HG03159 (cell line): Measurements from ENCODE around the gene NPW.

ENCODE experiments used
- ATAC-seq: cut with Tn5 transposase; IDR thresholded peaks from one replicate; pipeline ENCODE4 v1.9.1; 2021; ENCODE audit warnings: mild to moderate bottlenecking, moderate library complexity; ENCODE audit not compliant: unreplicated experiment

NPW gene

DNA sequence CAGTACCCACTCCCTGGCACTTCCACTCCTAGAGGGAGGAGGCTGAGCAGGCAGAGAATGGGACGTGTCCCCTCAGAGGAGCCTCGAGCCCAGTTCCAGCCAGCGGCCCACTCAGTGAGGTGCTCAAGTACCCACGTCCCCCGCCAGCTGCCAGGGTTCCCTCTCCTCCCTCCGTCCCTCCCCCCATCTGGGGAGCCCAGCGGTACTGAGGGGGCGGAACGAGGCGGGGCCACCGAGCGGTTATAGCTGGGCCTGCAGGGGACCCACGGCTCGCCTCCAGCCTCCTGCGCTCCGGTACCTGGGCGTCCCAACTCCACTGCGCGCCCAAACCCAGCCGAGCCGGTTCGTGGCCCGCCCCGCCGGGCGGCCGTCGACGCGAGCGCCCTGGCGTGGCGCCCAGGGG, at the start of gene NPW:
Gene NPW (plus strand): TSS at position 268 of the 403 bp plus-strand sequence.
- ATAC-seq, result no peak

DNA sequence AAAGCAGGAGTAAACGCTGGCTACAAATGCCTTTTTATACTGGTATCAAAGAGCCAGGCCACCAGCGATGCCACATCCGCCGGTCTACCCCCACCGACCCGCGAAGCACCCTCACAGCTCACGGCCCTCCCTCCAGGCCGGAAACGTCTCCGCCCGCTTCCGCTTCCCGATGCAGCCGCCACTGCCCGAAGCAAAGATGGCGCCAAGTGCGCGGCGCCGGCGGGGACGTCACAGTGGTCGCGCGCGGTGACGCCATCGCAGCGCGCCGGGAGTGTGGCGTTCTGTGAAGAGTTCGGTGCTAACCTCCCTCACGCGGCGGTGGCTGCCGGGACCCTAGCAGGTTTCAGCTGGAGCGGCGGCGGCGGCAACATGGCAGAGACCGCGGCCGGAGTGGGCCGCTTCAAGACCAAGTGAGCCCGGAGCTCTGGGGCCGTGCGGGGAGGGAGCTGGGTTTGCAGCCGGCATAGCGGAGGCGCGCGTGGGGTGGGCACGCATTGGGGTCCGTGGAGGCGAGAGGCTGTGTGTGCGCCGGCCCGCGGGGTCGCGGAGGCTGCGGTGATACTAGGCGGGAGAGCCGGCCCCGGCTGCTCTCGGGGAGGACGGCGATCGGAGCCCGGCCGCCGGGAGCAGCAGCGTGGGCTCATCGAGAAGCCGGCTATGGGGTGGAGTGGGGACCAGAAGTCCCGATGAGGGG, 47.6 kb upstream of the NPW start, which contains the start of gene TBL3:
Gene TBL3 (plus strand): TSS at position 258 of the 694 bp plus-strand sequence. CDS start 112 bp downstream, at position 370.
- ATAC-seq, result peak; percentile 80

DNA sequence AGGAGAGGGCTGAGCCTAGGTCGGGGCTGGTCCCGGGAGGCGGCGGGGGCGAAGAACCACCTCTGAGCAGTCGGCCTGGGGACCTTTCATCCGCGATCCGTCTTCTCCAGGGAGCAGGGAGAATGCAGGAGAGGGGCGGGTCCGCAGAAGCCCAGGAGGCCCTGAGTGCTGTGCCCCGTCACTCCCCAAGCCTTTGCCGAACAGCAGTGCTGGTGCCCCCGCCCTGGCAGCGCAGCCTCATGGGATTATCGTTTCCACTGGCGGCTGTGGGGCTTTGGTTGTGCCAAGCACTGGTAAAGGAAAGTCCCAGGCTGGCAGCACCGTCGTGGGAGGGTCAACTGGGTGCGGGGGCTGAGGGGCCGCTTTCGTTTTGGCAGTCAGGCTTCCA, 47.1 kb upstream of the NPW start:
- no peak for ATAC-seq

DNA sequence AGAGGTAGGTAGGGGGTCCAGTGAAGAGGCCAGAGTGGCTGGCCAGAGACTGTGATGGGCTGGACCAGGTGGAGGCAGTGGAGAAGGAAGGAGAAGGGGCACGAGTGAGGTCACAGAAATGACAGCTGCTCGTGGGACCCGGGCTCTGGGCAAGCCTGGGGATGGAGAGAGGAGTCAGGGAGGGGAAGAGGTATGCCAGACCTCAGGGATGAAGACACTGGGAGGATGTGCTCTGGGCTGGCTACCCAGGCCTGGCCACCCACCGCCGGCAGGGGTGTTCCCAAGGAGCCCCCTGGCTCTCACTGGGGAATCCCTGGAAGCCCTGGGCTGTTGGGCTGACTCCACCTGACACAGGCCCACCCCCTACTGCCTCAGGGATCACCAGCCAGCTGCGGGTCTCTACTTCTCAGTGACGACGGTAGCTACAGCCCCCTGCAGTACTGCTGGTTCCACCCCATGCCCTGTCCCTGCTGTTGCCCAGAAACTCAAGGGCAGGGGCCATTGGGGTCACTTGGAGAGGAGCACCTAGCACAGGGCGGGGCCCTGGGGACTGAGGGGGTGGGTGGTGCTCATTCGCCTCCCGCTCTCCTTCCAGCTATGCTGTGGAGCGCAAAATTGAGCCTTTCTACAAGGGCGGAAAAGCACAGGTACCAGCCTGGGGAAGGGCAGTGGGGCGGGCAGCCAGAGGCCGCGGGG, 46.0 kb upstream of the NPW start:
- no peak for ATAC-seq

DNA sequence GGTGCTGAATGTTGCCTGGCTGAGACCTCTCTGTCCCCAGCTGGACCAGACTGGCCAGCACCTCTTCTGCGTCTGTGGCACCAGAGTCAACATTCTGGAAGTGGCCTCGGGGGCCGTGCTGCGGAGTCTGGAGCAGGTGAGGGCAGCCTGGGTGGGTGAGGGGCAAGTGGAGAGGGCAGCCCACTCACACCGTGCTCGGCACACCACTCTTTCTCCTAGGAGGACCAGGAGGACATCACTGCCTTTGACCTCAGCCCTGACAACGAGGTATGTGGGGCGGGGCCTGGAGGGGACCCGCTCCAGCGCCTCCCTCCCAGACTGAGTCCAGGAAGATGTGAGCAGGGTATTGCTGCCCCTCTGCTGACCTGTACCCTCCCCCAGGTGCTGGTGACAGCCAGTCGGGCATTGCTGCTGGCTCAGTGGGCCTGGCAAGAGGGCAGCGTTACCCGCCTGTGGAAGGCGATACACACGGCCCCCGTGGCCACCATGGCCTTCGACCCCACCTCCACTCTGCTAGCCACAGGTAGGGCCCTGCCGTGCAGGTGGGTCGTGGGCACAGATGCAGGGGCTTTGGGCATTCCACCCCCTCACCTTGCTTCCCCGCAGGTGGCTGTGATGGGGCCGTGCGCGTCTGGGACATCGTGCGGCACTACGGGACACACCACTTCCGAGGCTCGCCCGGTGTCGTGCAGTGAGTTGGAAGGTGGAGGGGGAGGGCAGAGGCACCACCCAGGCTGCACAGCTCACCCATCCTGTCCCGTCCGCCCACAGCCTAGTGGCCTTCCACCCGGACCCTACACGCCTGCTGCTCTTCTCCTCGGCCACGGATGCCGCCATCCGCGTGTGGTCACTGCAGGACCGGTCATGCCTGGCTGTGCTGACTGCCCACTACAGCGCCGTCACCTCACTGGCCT, 45.2 kb upstream of the NPW start:
- no peak for ATAC-seq

DNA sequence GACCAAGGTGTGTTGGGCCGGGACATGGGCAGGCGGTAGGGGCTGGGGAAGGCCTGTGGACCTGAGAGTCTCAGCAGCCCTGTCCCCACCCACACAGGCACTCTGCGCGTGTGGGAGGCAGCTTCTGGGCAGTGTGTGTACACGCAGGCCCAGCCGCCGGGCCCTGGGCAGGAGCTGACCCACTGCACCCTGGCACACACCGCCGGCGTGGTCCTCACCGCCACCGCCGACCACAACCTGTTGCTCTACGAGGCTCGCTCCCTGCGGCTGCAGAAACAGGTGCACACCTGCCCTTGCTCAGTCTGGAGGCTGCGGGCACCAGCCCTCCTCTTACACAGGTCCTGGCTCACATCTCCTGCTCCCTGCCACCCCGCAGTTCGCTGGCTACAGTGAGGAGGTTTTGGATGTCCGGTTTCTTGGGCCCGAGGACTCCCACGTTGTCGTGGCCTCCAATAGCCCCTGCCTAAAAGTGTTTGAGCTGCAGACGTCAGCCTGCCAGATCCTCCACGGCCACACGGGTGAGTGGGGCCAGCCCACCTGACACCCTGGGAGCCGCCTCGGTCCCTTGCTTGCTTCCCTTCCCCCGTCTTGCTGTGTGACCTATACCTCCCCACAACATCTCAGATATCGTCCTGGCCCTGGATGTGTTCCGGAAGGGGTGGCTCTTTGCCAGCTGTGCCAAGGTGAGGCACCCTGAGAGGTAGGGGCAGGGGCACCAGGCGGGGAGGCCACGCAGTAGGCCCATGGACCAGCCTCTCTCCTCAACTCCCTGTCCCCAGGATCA, 44.0 kb upstream of the NPW start:
- no peak for ATAC-seq

DNA sequence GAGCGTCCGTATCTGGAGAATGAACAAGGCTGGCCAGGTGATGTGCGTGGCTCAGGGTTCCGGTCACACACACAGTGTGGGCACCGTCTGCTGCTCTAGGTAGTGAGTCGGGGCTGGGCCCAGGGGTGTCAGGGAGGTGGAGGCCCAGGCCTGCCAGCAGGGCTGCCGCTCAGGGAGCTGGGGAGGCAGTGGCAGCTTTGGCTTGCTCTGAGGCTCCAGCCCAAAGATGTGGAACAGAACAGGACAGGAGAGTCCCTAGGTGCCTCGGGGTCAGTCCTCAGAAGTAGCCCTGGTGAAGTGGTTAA, 43.4 kb upstream of the NPW start:
- ATAC-seq, result no peak

DNA sequence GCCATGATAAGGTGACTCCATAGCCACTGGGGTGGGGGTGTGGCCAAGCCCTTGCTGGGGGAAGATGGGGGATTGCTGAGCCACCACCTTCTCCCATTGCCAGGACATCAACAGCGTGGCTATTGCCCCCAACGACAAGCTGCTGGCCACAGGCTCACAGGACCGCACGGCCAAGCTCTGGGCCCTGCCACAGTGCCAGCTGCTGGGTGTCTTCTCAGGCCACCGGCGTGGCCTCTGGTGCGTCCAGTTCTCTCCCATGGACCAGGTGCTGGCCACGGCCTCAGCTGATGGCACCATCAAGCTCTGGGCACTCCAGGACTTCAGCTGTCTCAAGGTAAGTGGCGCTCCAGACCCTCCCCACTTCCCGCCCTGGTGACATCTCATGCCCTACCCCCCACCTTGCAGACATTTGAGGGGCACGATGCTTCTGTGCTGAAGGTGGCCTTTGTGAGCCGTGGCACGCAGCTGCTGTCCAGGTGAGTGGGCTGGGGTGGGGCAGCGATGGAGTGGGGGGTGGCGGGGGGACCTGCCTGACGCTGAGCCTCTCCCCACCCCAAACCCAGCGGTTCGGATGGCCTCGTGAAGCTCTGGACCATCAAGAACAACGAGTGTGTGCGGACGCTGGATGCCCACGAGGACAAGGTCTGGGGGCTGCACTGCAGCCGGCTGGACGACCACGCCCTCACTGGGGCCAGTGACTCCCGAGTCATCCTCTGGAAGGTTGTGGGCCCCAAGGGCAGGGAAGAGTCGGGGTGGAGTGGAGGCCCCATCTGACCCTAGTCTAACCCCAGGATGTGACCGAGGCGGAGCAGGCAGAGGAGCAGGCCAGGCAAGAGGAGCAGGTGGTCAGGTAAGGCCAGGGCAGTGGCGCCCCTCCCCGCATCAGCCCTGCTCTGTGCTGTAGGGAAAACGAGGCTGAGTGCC, 42.4 kb upstream of the NPW start:
- no peak for ATAC-seq

DNA sequence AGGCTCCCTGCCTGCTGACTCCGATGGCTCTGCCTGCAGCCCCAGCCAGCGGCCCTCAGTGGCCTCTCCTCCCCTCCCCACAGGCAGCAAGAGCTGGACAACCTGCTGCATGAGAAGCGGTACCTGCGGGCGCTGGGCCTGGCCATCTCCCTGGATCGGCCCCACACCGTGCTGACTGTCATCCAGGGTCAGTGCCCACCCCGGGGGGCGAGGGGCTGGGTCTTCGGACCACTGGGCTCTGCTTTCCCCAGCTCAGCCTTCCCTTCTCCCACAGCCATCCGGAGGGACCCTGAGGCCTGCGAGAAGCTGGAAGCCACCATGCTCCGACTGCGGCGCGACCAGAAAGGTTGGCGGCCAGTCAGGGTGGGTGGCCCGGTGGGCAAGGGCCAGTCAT, 41.7 kb upstream of the NPW start:
- no peak for ATAC-seq

DNA sequence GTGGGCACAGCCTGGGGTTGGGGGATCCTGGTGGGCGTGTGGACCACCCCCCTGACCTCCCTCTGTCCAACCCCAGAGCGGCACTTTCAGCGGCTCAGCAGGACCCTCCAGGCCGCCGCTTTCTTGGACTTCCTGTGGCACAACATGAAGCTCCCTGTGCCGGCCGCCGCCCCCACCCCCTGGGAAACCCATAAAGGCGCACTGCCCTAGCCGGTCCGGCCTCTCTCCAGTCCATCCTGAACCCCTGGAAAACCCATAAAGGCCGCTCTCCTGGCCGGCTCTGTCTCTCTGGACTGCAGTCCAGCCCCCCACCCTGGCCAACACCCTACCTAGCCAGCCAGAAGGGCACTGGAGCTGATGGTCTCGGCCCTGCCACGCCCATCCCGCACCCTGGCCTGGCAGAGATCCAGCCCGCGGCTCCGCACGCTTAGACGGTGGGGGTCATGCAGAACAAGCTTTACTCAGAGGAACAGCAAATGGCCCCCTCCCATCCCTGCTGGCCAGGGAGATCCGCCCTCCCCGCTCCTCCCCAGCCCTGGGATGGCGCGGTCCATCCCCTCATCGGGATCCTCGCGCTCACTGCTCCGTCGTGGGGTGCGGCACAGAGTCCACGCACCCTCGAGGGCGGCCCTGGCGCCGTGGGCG, 41.0 kb upstream of the NPW start:
- ATAC-seq, result no peak

DNA sequence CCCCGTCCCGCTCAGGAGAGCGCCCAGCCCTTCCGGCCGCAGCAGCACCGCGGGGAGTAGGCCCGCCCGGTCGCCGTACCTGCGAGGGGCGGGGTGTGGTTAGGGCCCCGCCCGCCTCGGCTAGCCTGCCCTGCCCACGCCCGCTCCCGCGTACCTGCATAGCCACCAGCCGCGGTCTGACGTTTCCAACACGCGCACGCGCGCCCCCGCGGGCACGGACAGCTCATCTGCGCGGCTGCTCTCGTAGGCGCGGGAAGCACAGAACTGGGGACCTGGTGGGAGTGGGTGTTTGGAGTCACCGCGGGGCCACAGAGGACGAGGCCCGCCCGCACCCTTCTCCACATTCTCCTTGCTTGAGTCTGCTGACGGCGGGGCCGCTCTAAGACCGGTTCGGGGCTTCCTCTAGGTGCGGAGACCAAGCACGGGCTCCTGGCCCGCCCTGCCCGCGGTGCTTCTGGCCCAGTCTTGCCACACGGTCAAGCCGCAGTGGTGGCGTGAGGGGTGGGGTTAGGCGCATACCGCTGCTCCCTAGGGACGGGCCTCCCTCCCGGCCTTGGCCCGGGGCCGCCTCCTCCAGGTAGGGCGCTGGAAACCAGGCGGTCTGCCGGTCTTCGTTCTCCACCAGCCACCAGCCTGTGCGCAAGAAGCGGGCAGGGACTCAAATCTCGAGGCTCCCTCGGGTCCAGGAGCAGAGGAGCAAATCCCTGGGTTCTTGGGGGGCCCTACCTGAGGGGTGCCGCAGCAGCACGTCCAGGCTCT, 40.1 kb upstream of the NPW start:
- no peak for ATAC-seq

DNA sequence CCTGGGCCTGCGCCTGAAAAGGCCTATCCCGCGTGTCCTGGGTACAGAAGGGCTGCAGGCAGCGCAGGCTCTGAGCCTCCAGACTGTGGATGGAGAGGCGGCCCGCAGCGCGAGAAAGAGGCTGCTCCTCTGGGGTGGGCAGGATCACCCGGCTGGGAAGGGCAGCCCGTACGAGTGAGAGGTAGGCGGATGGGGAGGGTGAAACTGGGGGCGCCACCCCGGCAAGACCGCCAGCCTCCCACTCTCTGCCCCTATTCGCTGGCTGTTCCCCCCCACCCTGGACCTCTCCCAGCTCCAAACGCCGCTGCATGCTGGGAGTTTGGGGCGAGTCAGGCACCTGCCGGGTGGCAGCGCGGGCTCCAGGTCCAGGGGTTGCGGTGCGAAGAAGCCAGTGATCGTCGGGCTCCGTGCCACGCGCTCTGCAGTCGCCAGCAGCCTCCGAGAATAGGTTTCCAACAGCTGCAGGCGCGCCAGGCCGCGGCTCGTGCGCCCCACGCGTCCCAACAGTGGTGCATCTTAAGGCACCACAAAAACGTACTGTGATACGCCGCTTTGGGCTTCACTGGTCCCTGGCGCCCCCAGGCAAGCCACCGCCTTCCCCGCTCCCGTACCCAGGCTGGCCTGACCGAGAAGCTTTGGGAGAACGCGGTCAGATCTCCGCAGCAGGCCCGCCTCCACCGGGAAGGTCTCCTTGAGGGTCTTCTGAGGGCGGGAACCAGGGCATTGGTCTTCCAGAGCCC, 39.4 kb upstream of the NPW start:
- ATAC-seq, result no peak

DNA sequence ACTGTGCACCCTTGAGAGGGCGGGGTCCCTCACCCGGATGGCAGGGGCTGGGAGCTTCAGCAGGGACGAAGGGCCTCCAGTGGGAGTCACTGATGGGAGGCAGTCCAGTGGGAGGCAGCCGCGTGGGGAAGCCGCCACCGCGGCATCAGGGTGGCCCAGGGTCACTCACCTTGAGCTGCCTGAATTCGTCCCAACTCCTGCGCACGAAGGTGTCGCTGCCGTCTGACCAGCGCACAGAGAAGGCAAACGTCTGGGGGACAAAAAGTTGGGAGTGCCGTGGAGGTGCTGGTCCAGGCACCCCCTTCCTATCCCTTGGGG, 38.9 kb upstream of the NPW start:
- ATAC-seq, result no peak

DNA sequence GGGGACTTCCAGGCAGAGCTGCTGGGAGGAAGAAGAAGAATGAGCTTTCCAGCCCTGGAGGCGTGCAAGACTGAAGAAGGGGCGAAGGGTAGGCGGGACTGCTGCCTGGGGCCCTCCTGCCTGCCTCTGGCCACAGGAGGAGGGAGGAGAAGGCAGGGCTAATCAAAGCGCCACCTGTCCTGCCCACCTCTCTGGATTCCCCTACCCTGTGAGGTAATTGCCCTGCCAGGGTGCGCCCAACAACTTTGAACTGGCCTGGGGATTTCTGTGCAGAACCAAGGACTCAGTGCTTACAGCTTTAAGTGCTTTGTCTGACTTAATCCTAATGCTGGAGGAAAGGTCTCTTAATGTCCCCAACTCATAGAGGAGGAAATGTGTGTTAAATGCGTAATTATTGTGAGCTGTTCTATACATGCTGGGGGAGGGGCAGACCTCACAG, 38.2 kb upstream of the NPW start, which contains the start of gene NOXO1:
Gene NOXO1 (minus strand): TSS at position 72 of the 439 bp plus-strand sequence. CDS start 290 bp downstream, outside the sequence.
- ATAC-seq, result no peak

DNA sequence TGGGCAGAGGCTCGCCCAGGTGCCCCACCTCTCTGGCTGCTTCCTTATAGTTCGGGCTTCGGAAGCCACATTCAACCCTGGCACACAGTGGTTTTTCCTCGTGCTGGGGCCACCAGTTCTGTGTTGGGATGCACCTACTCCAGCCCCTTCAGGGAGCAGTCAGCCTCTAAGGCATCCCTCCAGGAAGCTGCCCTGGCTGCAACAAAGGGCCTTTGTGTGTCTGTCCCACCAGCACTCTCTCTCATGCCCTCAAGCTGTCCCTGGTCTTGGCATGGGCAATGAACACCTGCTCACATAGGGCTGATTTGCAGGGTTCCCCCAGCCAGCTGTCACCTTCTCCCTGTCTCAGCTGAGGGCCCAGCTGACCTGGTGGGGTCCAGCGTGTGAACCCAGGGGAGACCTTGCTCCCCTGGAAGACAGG, 37.6 kb upstream of the NPW start:
- ATAC-seq, result no peak

DNA sequence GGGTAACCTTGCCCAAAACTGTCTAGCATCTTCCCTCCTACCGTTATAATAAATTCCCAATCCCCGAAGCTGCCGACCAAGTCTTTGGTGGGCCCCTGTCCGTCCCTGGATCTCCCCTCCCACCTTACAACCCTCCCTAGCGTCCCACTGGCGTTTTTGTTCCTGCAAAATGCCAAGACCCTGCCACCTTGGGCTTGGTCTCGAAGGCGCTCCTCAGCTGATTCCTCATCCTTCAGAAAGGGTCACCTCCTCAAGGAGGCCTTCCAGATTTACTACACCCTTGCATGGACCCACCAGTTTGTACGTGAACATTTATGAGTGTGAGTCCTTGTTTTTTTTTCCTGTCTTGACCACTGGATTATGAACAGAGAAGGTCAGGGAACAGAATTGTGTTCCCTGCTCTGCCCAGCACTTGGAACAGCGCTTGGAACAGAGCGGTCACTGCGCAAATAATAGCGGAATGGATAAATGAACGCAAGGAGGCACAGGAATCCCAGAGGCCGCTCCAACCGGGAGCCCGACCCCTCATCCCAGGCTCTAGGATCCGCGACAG, 36.5 kb upstream of the NPW start:
- ATAC-seq, result no peak

DNA sequence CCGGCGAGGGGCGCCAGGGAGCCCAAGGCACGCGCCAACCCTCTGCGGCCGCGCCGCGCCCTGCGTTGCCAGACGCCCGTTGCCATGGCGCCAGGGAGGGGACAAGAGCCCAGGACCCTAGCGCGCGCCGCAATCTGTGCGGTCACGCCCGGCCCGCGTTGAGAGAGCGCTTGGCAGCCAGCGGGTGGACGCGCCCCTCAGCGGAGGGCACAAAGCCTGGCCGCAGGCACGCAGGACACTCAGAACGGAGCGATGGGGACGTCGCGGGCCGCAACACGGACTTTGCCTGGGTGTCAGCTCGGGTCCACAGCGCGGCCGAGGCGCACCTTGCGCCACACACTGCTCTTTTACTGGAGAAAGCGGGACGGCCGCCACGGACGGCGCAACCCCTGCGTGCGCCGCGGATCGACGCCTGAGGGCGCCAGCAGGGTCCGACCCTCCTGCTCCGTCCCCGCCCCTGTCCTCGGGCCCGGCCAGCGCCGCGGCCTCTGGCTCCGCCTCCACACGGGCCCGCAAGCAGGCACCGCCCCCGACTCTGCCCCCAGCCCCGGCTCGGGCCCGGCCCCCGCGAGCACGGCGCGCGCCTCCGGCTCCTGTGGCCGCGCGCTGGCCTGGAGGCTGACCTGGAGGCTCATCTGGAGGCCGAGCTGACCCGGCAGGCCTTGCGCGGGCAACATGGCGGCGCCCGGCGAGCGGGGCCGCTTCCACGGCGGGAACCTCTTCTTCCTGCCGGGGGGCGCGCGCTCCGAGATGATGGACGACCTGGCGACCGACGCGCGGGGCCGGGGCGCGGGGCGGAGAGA, 35.8 kb upstream of the NPW start, which contains the start of gene GFER:
Gene GFER (plus strand): TSS at position 650 of the 803 bp plus-strand sequence. CDS start 26 bp downstream, at position 676.
- peak; percentile 52 for ATAC-seq
